ENCODE results near the gene SCRN3.

DNA sequence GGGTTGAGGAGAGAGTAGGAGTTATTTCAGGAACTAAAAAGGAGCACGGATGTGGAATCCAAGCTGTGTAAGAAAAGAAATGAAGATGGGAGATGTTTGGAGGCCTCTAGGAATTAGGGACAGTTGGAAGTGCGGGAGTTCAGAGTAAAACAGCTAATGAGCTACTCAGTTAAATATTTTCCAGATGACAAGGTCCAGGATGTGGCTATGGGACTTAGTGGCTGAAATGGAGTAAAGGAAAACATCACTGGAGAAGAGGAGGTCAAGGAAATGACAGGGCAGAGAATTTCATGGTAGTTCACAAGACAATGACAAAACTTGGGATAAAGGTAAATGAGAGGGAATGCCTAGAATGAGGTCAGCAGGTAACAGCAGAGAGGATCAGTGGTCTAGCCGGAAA, 78.3 kb downstream of the SCRN3 start:
- TF ChIP-seq, protein P1, sequence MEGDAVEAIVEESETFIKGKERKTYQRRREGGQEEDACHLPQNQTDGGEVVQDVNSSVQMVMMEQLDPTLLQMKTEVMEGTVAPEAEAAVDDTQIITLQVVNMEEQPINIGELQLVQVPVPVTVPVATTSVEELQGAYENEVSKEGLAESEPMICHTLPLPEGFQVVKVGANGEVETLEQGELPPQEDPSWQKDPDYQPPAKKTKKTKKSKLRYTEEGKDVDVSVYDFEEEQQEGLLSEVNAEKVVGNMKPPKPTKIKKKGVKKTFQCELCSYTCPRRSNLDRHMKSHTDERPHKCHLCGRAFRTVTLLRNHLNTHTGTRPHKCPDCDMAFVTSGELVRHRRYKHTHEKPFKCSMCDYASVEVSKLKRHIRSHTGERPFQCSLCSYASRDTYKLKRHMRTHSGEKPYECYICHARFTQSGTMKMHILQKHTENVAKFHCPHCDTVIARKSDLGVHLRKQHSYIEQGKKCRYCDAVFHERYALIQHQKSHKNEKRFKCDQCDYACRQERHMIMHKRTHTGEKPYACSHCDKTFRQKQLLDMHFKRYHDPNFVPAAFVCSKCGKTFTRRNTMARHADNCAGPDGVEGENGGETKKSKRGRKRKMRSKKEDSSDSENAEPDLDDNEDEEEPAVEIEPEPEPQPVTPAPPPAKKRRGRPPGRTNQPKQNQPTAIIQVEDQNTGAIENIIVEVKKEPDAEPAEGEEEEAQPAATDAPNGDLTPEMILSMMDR (IDR thresholded peaks at IDR 0.05), result no peak
- TF ChIP-seq POLR2A (IDR thresholded peaks at IDR 0.05), result no peak
- no peak for TF ChIP-seq POLR2AphosphoS5 (IDR thresholded peaks at IDR 0.05)
- TF ChIP-seq EP300 (IDR thresholded peaks at IDR 0.05), result no peak
